IMR-90 (cell line): ENCODE measurements around the gene EPSTI1. TPM values are rescaled to one million over a fixed set of nuclear protein-coding genes. Genes with fewer than 3 reads are reported as not detected.

Experiments
- ATAC-seq: fragments of 200-7000 bp; cut with Tn5 transposase; 2 replicates; pipeline ENCODE4 v1.9.1; 2020; ENCODE audit warnings: low read depth, mild to moderate bottlenecking, moderate library complexity
- BruUV-seq: library from RNA; stranded (reverse); fragments of 400-500 nt; replicated peaks from 2 replicates; lab custom pipeline; 2021; lab: Mats Ljungman, UMichigan
- CTCF ChIA-PET: fragments of 300-600 bp; formaldehyde crosslinking; extraction: SDS; loops from one replicate; lab custom pipeline; 2021; ENCODE audit warnings: antibody characterized with exemption; lab: Yijun Ruan, JAX
- POLR2A ChIA-PET: fragments of 300-600 bp; sonication (Branson Sonifier 250); formaldehyde crosslinking; loops from one replicate; lab custom pipeline; 2022; ENCODE audit warnings: antibody characterized with exemption; ENCODE audit not compliant: unreplicated experiment; lab: Charles Lee
- DNase-seq: peaks from one replicate; pipeline ENCODE4 v3.0.0; 2013
- H2AFZ ChIP-seq: replicated peaks from 2 replicates; pipeline ENCODE3; 2013; ENCODE audit warnings: low read length, mild to moderate bottlenecking; ENCODE audit not compliant: poor library complexity
- H2AK5ac ChIP-seq: 2 replicates; pipeline ENCODE4 v1.6.1; 2013; ENCODE audit warnings: low read depth, low read length, inconsistent platforms
- H2AK9ac ChIP-seq: replicated peaks from 2 replicates; pipeline ENCODE3; 2013; ENCODE audit warnings: mild to moderate bottlenecking, low read depth, low read length, moderate library complexity; ENCODE audit not compliant: poor library complexity
- H2BK120ac ChIP-seq: 2 replicates; pipeline ENCODE4 v1.6.1; 2013; ENCODE audit warnings: low read depth, low read length, inconsistent platforms
- H2BK15ac ChIP-seq: 3 replicates; pipeline ENCODE4 v1.6.1; 2013; ENCODE audit warnings: low read depth, low read length, inconsistent platforms
- H2BK20ac ChIP-seq: 2 replicates; pipeline ENCODE4 v1.6.1; 2013; ENCODE audit warnings: low read depth, mild to moderate bottlenecking, inconsistent platforms, low read length, moderate library complexity
- H2BK5ac ChIP-seq: 2 replicates; pipeline ENCODE4 v1.6.1; 2013; ENCODE audit warnings: mild to moderate bottlenecking, low read depth, low read length, inconsistent platforms; ENCODE audit not compliant: poor library complexity, severe bottlenecking
- H3K14ac ChIP-seq: replicated peaks from 2 replicates; pipeline ENCODE4 v1.6.1; 2013; ENCODE audit warnings: low read depth, low read length, inconsistent platforms
- H3K18ac ChIP-seq: 2 replicates; pipeline ENCODE4 v1.6.1; 2013; ENCODE audit warnings: low read depth, low read length, control low read depth
- H3K23ac ChIP-seq: 2 replicates; pipeline ENCODE4 v1.6.1; 2013; ENCODE audit warnings: low read depth, low read length, inconsistent platforms
- H3K27ac ChIP-seq: 2 replicates; pipeline ENCODE4 v1.5.1; 2013; ENCODE audit warnings: mild to moderate bottlenecking, control low read depth, low read length; ENCODE audit not compliant: insufficient read depth
- H3K27me3 ChIP-seq: 2 replicates; pipeline ENCODE4 v1.6.1; 2013; ENCODE audit warnings: low read length; ENCODE audit not compliant: control insufficient read depth, insufficient read depth
- H3K36me3 ChIP-seq: 2 replicates; pipeline ENCODE4 v1.6.1; 2013; ENCODE audit warnings: low read length, mixed read lengths; ENCODE audit not compliant: control insufficient read depth, insufficient read depth
- H3K4ac ChIP-seq: 2 replicates; pipeline ENCODE4 v1.6.1; 2013; ENCODE audit warnings: low read depth, low read length, inconsistent platforms
- H3K4me1 ChIP-seq: 2 replicates; pipeline ENCODE4 v1.6.1; 2013; ENCODE audit warnings: low read length, mixed read lengths; ENCODE audit not compliant: control insufficient read depth, insufficient read depth
- H3K4me2 ChIP-seq: 2 replicates; pipeline ENCODE4 v1.6.1; 2013; ENCODE audit warnings: low read depth, mild to moderate bottlenecking, control low read depth, low read length, moderate library complexity
- H3K4me3 ChIP-seq: 2 replicates; pipeline ENCODE4 v1.5.1; 2013; ENCODE audit warnings: low read depth, mild to moderate bottlenecking, control low read depth, low read length, moderate library complexity; ENCODE audit not compliant: insufficient read depth
- H3K56ac ChIP-seq: 2 replicates; pipeline ENCODE4 v1.6.1; 2013; ENCODE audit warnings: low read length, inconsistent platforms; ENCODE audit not compliant: insufficient read depth; ENCODE audit errors: extremely low read depth
- H3K79me1 ChIP-seq, 2 experiments: 2 replicates each; pipeline ENCODE4 v1.6.1; 2013; ENCODE audit warnings: low read length in 2 of 2, inconsistent platforms in 1 of 2, low read depth in 1 of 2
- H3K9ac ChIP-seq: 2 replicates; pipeline ENCODE4 v1.6.1; 2013; ENCODE audit warnings: low read depth, low read length, control low read depth
- H3K9me1 ChIP-seq: 2 replicates; pipeline ENCODE4 v1.6.1; 2013; ENCODE audit warnings: low read length, inconsistent platforms; ENCODE audit not compliant: insufficient read depth
- H3K9me3 ChIP-seq: 2 replicates; pipeline ENCODE4 v1.6.1; 2013; ENCODE audit warnings: low read length; ENCODE audit not compliant: control insufficient read depth, insufficient read depth
- H4K20me1 ChIP-seq: 2 replicates; pipeline ENCODE4 v1.6.1; 2013; ENCODE audit warnings: low read length, inconsistent platforms; ENCODE audit not compliant: insufficient read depth
- H4K5ac ChIP-seq: 2 replicates; pipeline ENCODE4 v1.6.1; 2013; ENCODE audit warnings: mild to moderate bottlenecking, low read depth, low read length, control low read depth
- H4K8ac ChIP-seq, 2 experiments: 2 replicates each; pipeline ENCODE4 v1.6.1; 2013; ENCODE audit warnings: low read depth in 2 of 2, low read length in 2 of 2, control low read depth in 1 of 2, inconsistent platforms in 1 of 2
- H4K91ac ChIP-seq: 2 replicates; pipeline ENCODE4 v1.6.1; 2013; ENCODE audit warnings: low read depth, low read length, inconsistent platforms; ENCODE audit not compliant: insufficient read depth
- BHLHE40 ChIP-seq: fragments of 150-350 bp; IDR thresholded peaks from 2 replicates; pipeline ENCODE4 v1.6.1; 2016; ENCODE audit warnings: mild to moderate bottlenecking, low read depth, low read length
- CEBPB ChIP-seq: IDR thresholded peaks from 2 replicates; pipeline ENCODE4 v1.6.1; 2012; ENCODE audit warnings: low read depth, low read length, improper control_type of control experiment
- CHD1 ChIP-seq: IDR thresholded peaks from 2 replicates; pipeline ENCODE4 v1.6.1; 2012; ENCODE audit warnings: low read depth, low read length, improper control_type of control experiment
- FOS ChIP-seq: fragments of 150-350 bp; IDR thresholded peaks from 2 replicates; pipeline ENCODE4 v1.6.1; 2016; ENCODE audit warnings: low read depth, low read length
- MAFK ChIP-seq: IDR thresholded peaks from 2 replicates; pipeline ENCODE4 v1.6.1; 2012; ENCODE audit warnings: low read depth, low read length, improper control_type of control experiment
- MAZ ChIP-seq: IDR thresholded peaks from 2 replicates; pipeline ENCODE4 v1.6.1; 2012; ENCODE audit warnings: low read depth, mild to moderate bottlenecking, low read length, improper control_type of control experiment, moderate library complexity, borderline replicate concordance
- MXI1 ChIP-seq: IDR thresholded peaks from 2 replicates; pipeline ENCODE4 v1.6.1; 2012; ENCODE audit warnings: low read depth, mild to moderate bottlenecking, low read length, moderate library complexity, borderline replicate concordance
- NFE2L2 ChIP-seq: fragments of 150-350 bp; IDR thresholded peaks from 2 replicates; pipeline ENCODE4 v1.6.1; 2016; ENCODE audit warnings: low read depth, mild to moderate bottlenecking, low read length
- POLR2A ChIP-seq: IDR thresholded peaks from 2 replicates; pipeline ENCODE4 v1.6.1; 2012; ENCODE audit warnings: mild to moderate bottlenecking, low read depth, low read length
- RAD21 ChIP-seq: IDR thresholded peaks from 2 replicates; pipeline ENCODE4 v1.6.1; 2012; ENCODE audit warnings: low read length, improper control_type of control experiment
- RCOR1 ChIP-seq: IDR thresholded peaks from 2 replicates; pipeline ENCODE4 v1.6.1; 2012; ENCODE audit warnings: mild to moderate bottlenecking, low read length, improper control_type of control experiment; ENCODE audit not compliant: insufficient replicate concordance
- RFX5 ChIP-seq: IDR thresholded peaks from 2 replicates; pipeline ENCODE4 v1.8.0; 2012; ENCODE audit warnings: low read depth, mild to moderate bottlenecking, low read length, moderate library complexity
- SMC3 ChIP-seq: fragments of 150-350 bp; IDR thresholded peaks from 2 replicates; pipeline ENCODE4 v1.6.1; 2016; ENCODE audit warnings: low read depth, mild to moderate bottlenecking, antibody characterized with exemption, low read length, moderate library complexity
- WGBS, 2 experiments: methylation state at CpG; one replicate each; pipeline versions ENCODE4 v1.1.5 to v1.1.7; 2013; ENCODE audit warnings: missing lambda C conversion rate in 2 of 2; ENCODE audit not compliant: insufficient read length in 1 of 2; ENCODE audit errors: extremely low coverage in 2 of 2; 5-methylcytosine and 5-hydroxymethylcytosine counted together
- dilution Hi-C: fragments of 300-500 bp; cut with HindIII; formaldehyde crosslinking; loops from one replicate; pipeline ENCODE4 v1.14.3; 2018; ENCODE audit warnings: low sequenced_read_pairs; ENCODE audit not compliant: unreplicated experiment
- in situ Hi-C: fragments of 300-500 bp; cut with MboI; formaldehyde crosslinking; loops from 3 replicates; pipeline ENCODE4 v1.14.3; 2019; ENCODE audit warnings: low sequenced_read_pairs, inconsistent platforms, mixed read lengths
- intact Hi-C: fragments of 100-400 bp; cut with micrococcal nuclease; formaldehyde crosslinking; loops from 2 replicates; pipeline ENCODE4 v1.10.0; 2022
- polyA plus RNA-seq, 3 experiments: library from polyadenylated mRNA; depleted of rRNA; stranded (reverse); fragments of >200 nt; gene quantifications; 2 replicates each; pipeline ENCODE4 v1.2.3, GENCODE V29; 2012; ENCODE audit warnings: low replicate concordance in 1 of 3
- total RNA-seq: library from RNA; depleted of rRNA; stranded (reverse); fragments of >200 nt; gene quantifications from 2 replicates; pipeline ENCODE4 v1.2.3, GENCODE V29; 2012
- TF ChIP-seq, protein P1 (sequence below): fragments of 150-350 bp; IDR thresholded peaks from 2 replicates; pipeline ENCODE4 v1.6.1; 2017; ENCODE audit warnings: mild to moderate bottlenecking, antibody characterized with exemption, low read length, low read depth
- TF ChIP-seq, protein P2 (sequence below): fragments of 150-350 bp; IDR thresholded peaks from 2 replicates; pipeline ENCODE4 v1.6.1; 2016; ENCODE audit warnings: low read depth, mild to moderate bottlenecking, low read length, moderate library complexity, borderline replicate concordance
- TF ChIP-seq, protein P3 (sequence below): conservative IDR thresholded peaks from 2 replicates; pipeline ENCODE4 v1.5.1; 2012; ENCODE audit warnings: mild to moderate bottlenecking, low read depth, low read length, improper control_type of control experiment

EPSTI1 gene
- total and polyA plus RNA-seq, 2 of the 4 experiments (the other 2 are of a cell fraction) = 0.90 to 1.6 TPM

DNA sequence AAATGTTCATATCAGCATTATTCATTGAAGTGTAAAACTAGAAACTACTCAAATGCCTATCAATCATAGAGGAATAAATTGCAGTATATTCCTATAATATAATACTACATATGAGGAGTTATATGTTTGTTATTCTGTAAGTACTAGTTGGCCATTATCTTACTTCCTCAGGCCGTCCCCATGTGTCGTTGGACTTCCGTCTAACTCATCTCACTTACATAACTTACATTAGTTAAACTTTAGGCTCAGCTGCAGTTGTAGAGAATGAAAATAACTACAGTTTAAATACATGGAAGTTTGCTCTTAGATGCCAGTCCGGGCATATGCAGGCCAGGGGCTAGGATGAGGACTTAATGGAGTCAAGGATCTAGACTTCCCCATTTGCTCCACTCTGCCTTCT is 8.6 kb upstream of the EPSTI1 start:
- dilution Hi-C loops (no loop called here), in situ Hi-C loops (no loop called here), intact Hi-C loops (no loop called here)
- Histone ChIP-seq H3K18ac (no peak overlapping the region), H4K91ac (peak overlapping the region; percentile 49; the same call in 1 of the 2 replicates), H3K4me1 (peaks cover 7% of the 10 kb centered on the region), H3K27me3 (no peaks in the 10 kb centered on the region), H3K9me3 (no peaks in the 10 kb centered on the region), H4K8ac (no peak overlapping the region), H2BK5ac (peak overlapping the region; percentile 12), H3K27ac (no peak overlapping the region), H2BK15ac (peak overlapping the region; percentile 41; the same call in 2 of the 3 replicates), H3K4me2 (no peak overlapping the region), H2BK20ac (peak overlapping the region; percentile 80), H3K36me3 (no peaks in the 10 kb centered on the region), H2AFZ (no peak overlapping the region), H4K5ac (no peak overlapping the region), H3K9me1 (peaks cover 8% of the 10 kb centered on the region; the same call in 1 of the 2 replicates), H4K20me1 (no peaks in the 10 kb centered on the region), H3K9ac (no peak overlapping the region), H2AK9ac (no peak overlapping the region), H2AK5ac (peak overlapping the region; percentile 49), H3K14ac (no peak overlapping the region; the same call in 1 of the 2 replicates), H3K56ac (no peak overlapping the region), H2BK120ac (peak overlapping the region; percentile 73), H3K79me1 (no peaks in the 10 kb centered on the region), H3K23ac (no peak overlapping the region), H3K4ac (peak overlapping the region; percentile 53), H3K4me3 (no peak overlapping the region)
- TF ChIP-seq RCOR1 (no peak), NFE2L2 (no peak), MAFK (no peak), POLR2A (no peak), RAD21 (no peak), RFX5 (no peak), SMC3 (no peak), MXI1 (no peak), CHD1 (no peak), CEBPB (no peak), MAZ (no peak), BHLHE40 (no peak), FOS (no peak)
- TF ChIP-seq, protein P1, sequence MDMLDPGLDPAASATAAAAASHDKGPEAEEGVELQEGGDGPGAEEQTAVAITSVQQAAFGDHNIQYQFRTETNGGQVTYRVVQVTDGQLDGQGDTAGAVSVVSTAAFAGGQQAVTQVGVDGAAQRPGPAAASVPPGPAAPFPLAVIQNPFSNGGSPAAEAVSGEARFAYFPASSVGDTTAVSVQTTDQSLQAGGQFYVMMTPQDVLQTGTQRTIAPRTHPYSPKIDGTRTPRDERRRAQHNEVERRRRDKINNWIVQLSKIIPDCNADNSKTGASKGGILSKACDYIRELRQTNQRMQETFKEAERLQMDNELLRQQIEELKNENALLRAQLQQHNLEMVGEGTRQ = no peak
- TF ChIP-seq, protein P2, sequence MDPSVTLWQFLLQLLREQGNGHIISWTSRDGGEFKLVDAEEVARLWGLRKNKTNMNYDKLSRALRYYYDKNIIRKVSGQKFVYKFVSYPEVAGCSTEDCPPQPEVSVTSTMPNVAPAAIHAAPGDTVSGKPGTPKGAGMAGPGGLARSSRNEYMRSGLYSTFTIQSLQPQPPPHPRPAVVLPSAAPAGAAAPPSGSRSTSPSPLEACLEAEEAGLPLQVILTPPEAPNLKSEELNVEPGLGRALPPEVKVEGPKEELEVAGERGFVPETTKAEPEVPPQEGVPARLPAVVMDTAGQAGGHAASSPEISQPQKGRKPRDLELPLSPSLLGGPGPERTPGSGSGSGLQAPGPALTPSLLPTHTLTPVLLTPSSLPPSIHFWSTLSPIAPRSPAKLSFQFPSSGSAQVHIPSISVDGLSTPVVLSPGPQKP = no peak
- TF ChIP-seq, protein P3, sequence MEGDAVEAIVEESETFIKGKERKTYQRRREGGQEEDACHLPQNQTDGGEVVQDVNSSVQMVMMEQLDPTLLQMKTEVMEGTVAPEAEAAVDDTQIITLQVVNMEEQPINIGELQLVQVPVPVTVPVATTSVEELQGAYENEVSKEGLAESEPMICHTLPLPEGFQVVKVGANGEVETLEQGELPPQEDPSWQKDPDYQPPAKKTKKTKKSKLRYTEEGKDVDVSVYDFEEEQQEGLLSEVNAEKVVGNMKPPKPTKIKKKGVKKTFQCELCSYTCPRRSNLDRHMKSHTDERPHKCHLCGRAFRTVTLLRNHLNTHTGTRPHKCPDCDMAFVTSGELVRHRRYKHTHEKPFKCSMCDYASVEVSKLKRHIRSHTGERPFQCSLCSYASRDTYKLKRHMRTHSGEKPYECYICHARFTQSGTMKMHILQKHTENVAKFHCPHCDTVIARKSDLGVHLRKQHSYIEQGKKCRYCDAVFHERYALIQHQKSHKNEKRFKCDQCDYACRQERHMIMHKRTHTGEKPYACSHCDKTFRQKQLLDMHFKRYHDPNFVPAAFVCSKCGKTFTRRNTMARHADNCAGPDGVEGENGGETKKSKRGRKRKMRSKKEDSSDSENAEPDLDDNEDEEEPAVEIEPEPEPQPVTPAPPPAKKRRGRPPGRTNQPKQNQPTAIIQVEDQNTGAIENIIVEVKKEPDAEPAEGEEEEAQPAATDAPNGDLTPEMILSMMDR = no peak
- ChIA-PET CTCF (no interaction called here), POLR2A (no interaction called here)
- no TSS peak for BruUV-seq
- no peak for DNase-seq
- ATAC-seq = no peak
- no CpG with 5 or more reads among the region's 4 CpGs for WGBS, 2 experiments
